Spleen (tissue), 7 donors: ENCODE measurements around the gene PRKCA.

Source experiments
- CTCF ChIP-seq, 11 experiments: fragments of 200-600 bp in 7 of 11; fragments of 450-650 bp in 4 of 11; sonication (generic) in 4 of 11; IDR thresholded peaks in 8 of 11; conservative IDR thresholded peaks in 3 of 11; 1 replicate in 7 of 11; 2 replicates in 4 of 11; pipeline versions ENCODE4 v1.4.0 to v1.8.0; 2016 to 2021; ENCODE audit warnings: antibody characterized with exemption in 11 of 11, inconsistent platforms in 4 of 11, mild to moderate bottlenecking in 1 of 11
- POLR2A ChIP-seq, 3 donors: fragments of 450-650 bp; IDR thresholded peaks; one replicate each; pipeline ENCODE4 v1.5.1; 2017; ENCODE audit warnings: antibody characterized with exemption in 3 of 3, mild to moderate bottlenecking in 1 of 3
- donor health status: DM: no; HTN: no; CAD: no; lungs with moderate emphysema.
- donor health status: DM: no; HTN: no; CAD: no.
- donor health status: DM: no; HTN: no; CAD: no.

GRCh38 chr17:66654106-66654740 is 351.8 kb downstream of the PRKCA start:
- TF ChIP-seq POLR2A (IDR thresholded peaks at IDR 0.05) (no peak), CTCF (IDR thresholded peaks at IDR 0.05 in 8 of 11, conservative IDR thresholded peaks at IDR 0.05 in 3 of 11) (no peak)
